Bronchial epithelial cell (primary cell): ENCODE measurements around the gene EFL1. TPM values are rescaled to one million over a fixed set of nuclear protein-coding genes. Genes with fewer than 3 reads are reported as not detected.
A peak's percentile ranks its signal among the peaks of the same experiment; 100 is the strongest.

Experiments
- DNase-seq: peaks from one replicate; pipeline ENCODE4 v3.0.0-alpha.2; 2010; ENCODE audit warnings: low read depth
- FAIRE-seq: peaks from 2 replicates; lab custom pipeline; 2011; peaks lifted over from hg19 to GRCh38; lab: Jason Lieb, UNC
- H3K27me3 ChIP-seq: 2 replicates; pipeline ENCODE4 v1.5.1; 2011; ENCODE audit warnings: low read length; ENCODE audit not compliant: control insufficient read depth, insufficient read depth
- H3K36me3 ChIP-seq: 2 replicates; pipeline ENCODE4 v1.5.1; 2011; ENCODE audit warnings: low read length; ENCODE audit not compliant: control insufficient read depth, insufficient read depth
- H3K4me3 ChIP-seq: 2 replicates; pipeline ENCODE4 v1.5.1; 2011; ENCODE audit warnings: mild to moderate bottlenecking, low read depth, low read length, control low read depth
- CTCF ChIP-seq: IDR thresholded peaks from 2 replicates; pipeline ENCODE4 v1.5.1; 2011; ENCODE audit warnings: mild to moderate bottlenecking, moderate library complexity, low read length, control low read depth, inconsistent platforms; ENCODE audit not compliant: insufficient read depth, severe bottlenecking
- total RNA-seq: library from RNA; depleted of rRNA; stranded (reverse); fragments of >200 nt; gene quantifications from 2 replicates; pipeline ENCODE4 v1.2.1, GENCODE V29; 2014

Gene EFL1
- total RNA-seq, 1 donor from 2014 or later: 28.2 TPM

GRCh38 chr15:82103468-82103867 lies 159.1 kb downstream of the EFL1 start:
- FAIRE-seq: no peak
- Histone ChIP-seq H3K27me3 (no peaks in the 10 kb centered on the region), H3K4me3 (no peak overlapping the region), H3K36me3 (no peaks in the 10 kb centered on the region)
- DNase-seq: no peak
- no peak for TF ChIP-seq CTCF

- FAIRE-seq (no peak), DNase-seq (no peak)
- TF ChIP-seq CTCF: no peak
- H3K4me3 ChIP-seq: no peak overlapping the region
- no peaks in the 10 kb centered on the region for H3K36me3 ChIP-seq
- no peaks in the 10 kb centered on the region for H3K27me3 ChIP-seq
Measured at GRCh38 chr15:82100111-82100929, 162.2 kb downstream of the EFL1 start.

- TF ChIP-seq CTCF: no peak
- Histone ChIP-seq H3K4me3 (no peak overlapping the region), H3K27me3 (no peaks in the 10 kb centered on the region), H3K36me3 (no peaks in the 10 kb centered on the region)
- DNase-seq (no peak), FAIRE-seq (no peak)
Measured at GRCh38 chr15:82098674-82099073, 163.9 kb downstream of the EFL1 start.

GRCh38 chr15:82095803-82096202 lies 166.7 kb downstream of the EFL1 start:
- DNase-seq (no peak), FAIRE-seq (no peak)
- H3K27me3 ChIP-seq: no peaks in the 10 kb centered on the region
- no peak overlapping the region for H3K4me3 ChIP-seq
- H3K36me3 ChIP-seq: no peaks in the 10 kb centered on the region
- TF ChIP-seq CTCF: no peak

GRCh38 chr15:82093774-82094211 lies 168.7 kb downstream of the EFL1 start:
- Histone ChIP-seq H3K4me3 (no peak overlapping the region), H3K27me3 (no peaks in the 10 kb centered on the region), H3K36me3 (no peaks in the 10 kb centered on the region)
- peak; percentile 93 for DNase-seq
- no peak for FAIRE-seq
- no peak for TF ChIP-seq CTCF
